ENCODE results near the gene MNAT1. TPM values are rescaled to one million over a fixed set of nuclear protein-coding genes. Genes with fewer than 3 reads are reported as not detected.

Gene MNAT1
- total and polyA plus RNA-seq, 9 of the 15 experiments (the other 6 are each of a cell fraction or from before 2014, with no cell fraction given): 37.8 to 83.3 (median 60.4) TPM

DNA sequence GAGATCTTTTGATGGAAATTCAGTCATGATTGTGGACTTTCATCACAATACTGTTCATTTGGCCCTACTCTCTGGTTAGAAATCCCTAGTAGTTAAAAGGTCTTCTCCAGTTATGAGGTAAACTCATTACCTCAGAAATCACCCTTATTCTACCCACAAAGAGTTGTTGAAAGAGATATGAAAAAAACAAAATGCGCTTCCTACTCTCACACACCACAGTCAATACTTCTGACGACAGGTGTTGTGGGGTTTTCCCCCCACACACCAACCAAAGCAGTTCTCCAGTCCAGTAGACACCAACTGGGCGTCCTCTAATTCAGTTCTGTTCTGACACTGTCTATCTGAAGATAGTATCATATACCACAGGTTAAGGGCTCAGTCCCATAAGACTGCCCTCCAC is 191.4 kb downstream of the MNAT1 start:
- H3K9ac ChIP-seq (ENCODE audit: insufficient read depth in 1 of 2, low read depth in 2 of 2, low read length in 2 of 2): no peak overlapping the region
- H3K4me2 ChIP-seq (ENCODE audit: insufficient read depth, low read length): no peak overlapping the region

More for the DNA sequence above, 191.4 kb downstream of the MNAT1 start:
- no peak for TF ChIP-seq SMARCA5 (IDR thresholded peaks at IDR 0.05)
- no peak for TF ChIP-seq KLF16 (IDR thresholded peaks at IDR 0.05)
- TF ChIP-seq ATF7 (IDR thresholded peaks at IDR 0.05): no peak
- TF ChIP-seq, protein P1, sequence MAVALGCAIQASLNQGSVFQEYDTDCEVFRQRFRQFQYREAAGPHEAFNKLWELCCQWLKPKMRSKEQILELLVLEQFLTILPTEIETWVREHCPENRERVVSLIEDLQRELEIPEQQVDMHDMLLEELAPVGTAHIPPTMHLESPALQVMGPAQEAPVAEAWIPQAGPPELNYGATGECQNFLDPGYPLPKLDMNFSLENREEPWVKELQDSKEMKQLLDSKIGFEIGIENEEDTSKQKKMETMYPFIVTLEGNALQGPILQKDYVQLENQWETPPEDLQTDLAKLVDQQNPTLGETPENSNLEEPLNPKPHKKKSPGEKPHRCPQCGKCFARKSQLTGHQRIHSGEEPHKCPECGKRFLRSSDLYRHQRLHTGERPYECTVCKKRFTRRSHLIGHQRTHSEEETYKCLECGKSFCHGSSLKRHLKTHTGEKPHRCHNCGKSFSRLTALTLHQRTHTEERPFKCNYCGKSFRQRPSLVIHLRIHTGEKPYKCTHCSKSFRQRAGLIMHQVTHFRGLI (CRISPR knock-in tag; IDR thresholded peaks at IDR 0.05): no peak
- TF ChIP-seq ZNF830 (CRISPR knock-in tag; IDR thresholded peaks at IDR 0.05): no peak
- TF ChIP-seq, protein P2, sequence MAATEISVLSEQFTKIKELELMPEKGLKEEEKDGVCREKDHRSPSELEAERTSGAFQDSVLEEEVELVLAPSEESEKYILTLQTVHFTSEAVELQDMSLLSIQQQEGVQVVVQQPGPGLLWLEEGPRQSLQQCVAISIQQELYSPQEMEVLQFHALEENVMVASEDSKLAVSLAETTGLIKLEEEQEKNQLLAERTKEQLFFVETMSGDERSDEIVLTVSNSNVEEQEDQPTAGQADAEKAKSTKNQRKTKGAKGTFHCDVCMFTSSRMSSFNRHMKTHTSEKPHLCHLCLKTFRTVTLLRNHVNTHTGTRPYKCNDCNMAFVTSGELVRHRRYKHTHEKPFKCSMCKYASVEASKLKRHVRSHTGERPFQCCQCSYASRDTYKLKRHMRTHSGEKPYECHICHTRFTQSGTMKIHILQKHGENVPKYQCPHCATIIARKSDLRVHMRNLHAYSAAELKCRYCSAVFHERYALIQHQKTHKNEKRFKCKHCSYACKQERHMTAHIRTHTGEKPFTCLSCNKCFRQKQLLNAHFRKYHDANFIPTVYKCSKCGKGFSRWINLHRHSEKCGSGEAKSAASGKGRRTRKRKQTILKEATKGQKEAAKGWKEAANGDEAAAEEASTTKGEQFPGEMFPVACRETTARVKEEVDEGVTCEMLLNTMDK (IDR thresholded peaks at IDR 0.05; ENCODE audit: borderline replicate concordance, insufficient read depth, low read depth, low read length, poor library complexity, severe bottlenecking): no peak
- TF ChIP-seq PHTF2 (CRISPR knock-in tag; IDR thresholded peaks at IDR 0.05): no peak
- in situ Hi-C loops (cut with MboI): no loop called here
- intact Hi-C loops (cut with micrococcal nuclease): no loop called here
- no peaks in the 10 kb centered on the region for H3K79me2 ChIP-seq (ENCODE audit: control insufficient read depth, insufficient read depth, low read length)
- H3K9me3 ChIP-seq (replicated peaks; ENCODE audit: control insufficient read depth, insufficient read depth, low read depth, low read length): no peaks in the 10 kb centered on the region; the same call in 1 of the 2 replicates
- no TSS peak for BruUV-seq (replicated peaks)
- no peak overlapping the region for H3K4me3 ChIP-seq
- no peaks in the 10 kb centered on the region for H3K4me1 ChIP-seq (replicated peaks in 1 of 2; ENCODE audit: control insufficient read depth in 2 of 2, insufficient read depth in 2 of 2, low read length in 2 of 2)
- FAIRE-seq (no peak), DNase-seq (ENCODE audit: extremely low read depth in 1 of 4, low spot score in 3 of 4) (no peak), ATAC-seq (no peak)
- POLR2A ChIA-PET: no interaction called here
- no peaks in the 10 kb centered on the region for H4K20me1 ChIP-seq (replicated peaks; ENCODE audit: control insufficient read depth, insufficient read depth, low read length)
- no peak overlapping the region for H3K27ac ChIP-seq (ENCODE audit: extremely low read depth, low read depth, low read length)
- 87% methylated on average over 3 of the region's 3 CpGs for WGBS (ENCODE audit: insufficient coverage, low coverage, missing lambda C conversion rate)
- H2AFZ ChIP-seq (ENCODE audit: low read depth, low read length): no peak overlapping the region
- H3K36me3 ChIP-seq (ENCODE audit: control insufficient read depth, insufficient read depth, low read length): no peaks in the 10 kb centered on the region
- H3K9me1 ChIP-seq (ENCODE audit: control insufficient read depth, insufficient read depth, low read length): no peaks in the 10 kb centered on the region
- no peaks in the 10 kb centered on the region for H3K27me3 ChIP-seq (ENCODE audit: control insufficient read depth in 2 of 2, insufficient read depth in 2 of 2, low read length in 2 of 2)
- CTCF ChIA-PET (ENCODE audit: low intra/inter-chr PET ratio): no interaction called here

All from K562 (cell line).